ENCODE measurements around the gene ADCY1.

DNA sequence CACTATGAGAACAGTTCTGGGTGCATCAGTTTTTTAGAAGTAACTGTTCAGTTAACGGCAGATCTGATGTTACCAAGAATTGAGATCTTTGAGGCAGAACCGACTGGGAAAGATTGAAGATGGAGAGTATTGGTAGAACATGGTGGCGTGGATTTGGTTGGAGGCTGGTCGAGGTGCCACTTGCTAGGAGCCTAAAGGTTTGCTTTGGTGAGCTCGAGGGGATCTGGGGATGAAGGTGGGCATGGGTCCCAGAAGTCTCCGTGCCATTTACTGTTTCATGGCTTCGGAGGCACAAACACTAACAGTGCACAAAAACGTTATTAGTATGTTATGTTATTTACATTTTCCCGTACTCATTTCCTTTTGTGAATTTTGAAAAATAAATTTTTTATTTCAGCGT, 81.4 kb downstream of the ADCY1 start:
- TF ChIP-seq, protein P1, sequence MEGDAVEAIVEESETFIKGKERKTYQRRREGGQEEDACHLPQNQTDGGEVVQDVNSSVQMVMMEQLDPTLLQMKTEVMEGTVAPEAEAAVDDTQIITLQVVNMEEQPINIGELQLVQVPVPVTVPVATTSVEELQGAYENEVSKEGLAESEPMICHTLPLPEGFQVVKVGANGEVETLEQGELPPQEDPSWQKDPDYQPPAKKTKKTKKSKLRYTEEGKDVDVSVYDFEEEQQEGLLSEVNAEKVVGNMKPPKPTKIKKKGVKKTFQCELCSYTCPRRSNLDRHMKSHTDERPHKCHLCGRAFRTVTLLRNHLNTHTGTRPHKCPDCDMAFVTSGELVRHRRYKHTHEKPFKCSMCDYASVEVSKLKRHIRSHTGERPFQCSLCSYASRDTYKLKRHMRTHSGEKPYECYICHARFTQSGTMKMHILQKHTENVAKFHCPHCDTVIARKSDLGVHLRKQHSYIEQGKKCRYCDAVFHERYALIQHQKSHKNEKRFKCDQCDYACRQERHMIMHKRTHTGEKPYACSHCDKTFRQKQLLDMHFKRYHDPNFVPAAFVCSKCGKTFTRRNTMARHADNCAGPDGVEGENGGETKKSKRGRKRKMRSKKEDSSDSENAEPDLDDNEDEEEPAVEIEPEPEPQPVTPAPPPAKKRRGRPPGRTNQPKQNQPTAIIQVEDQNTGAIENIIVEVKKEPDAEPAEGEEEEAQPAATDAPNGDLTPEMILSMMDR (IDR thresholded peaks at IDR 0.05): no peak
- no peak for TF ChIP-seq POLR2A (IDR thresholded peaks at IDR 0.05)
- TF ChIP-seq EP300 (IDR thresholded peaks at IDR 0.05): no peak
- no peak for TF ChIP-seq POLR2AphosphoS5 (IDR thresholded peaks at IDR 0.05)
